HG02938 (cell line): Measurements from ENCODE around the gene SSTR3.

Source experiments
- ATAC-seq: cut with Tn5 transposase; IDR thresholded peaks from one replicate; pipeline ENCODE4 v1.9.1; 2021; ENCODE audit warnings: mild to moderate bottlenecking, moderate library complexity; ENCODE audit not compliant: unreplicated experiment

The SSTR3 gene

DNA sequence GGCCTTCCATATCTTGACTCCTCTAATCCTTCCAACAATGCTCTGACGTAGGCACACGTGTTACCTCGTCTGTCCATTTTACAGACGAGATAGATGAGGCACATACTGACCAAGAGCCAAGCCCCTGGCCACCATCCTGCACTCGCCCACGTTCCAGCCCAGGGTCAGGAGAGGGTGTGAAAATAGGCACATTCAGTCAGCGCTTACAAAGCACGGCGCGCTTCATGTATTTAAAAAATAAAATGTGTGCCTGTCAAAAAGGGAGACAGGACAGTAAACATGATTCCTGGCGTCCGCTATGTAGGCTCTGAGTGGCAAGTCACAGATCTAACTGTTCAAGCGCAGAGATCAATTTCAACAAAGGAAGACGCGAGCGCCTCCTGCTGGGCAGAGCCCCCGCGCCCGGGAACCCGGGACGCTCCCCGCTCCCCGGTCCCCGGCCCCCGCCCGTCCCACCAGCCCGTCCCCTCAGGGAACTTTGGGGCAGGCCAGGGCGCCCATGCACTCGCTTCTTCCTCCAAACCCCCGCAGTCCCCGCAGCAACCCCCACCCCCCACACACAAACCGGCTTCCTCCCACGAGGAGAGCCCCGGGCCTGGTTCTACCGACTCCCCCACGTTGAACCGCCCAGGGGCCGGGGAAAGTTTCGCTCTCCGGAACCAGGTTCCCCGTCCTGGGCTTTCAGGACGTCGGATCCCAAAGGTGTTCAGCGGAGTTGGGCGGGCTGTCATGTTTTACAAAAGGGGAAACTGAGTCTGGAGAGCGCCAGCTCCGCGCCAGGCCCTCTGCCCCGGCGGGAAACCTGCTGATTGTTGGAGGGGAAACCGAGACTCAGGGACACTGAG lies 13.8 kb downstream of the SSTR3 start:
- ATAC-seq, result no peak

GRCh38 chr22:37197451-37198257 lies 14.6 kb downstream of the SSTR3 start:
- no peak for ATAC-seq

GRCh38 chr22:37196539-37197450 lies 15.5 kb downstream of the SSTR3 start:
- ATAC-seq, result no peak

GRCh38 chr22:37195921-37196320 lies 16.4 kb downstream of the SSTR3 start:
- ATAC-seq, result no peak

DNA sequence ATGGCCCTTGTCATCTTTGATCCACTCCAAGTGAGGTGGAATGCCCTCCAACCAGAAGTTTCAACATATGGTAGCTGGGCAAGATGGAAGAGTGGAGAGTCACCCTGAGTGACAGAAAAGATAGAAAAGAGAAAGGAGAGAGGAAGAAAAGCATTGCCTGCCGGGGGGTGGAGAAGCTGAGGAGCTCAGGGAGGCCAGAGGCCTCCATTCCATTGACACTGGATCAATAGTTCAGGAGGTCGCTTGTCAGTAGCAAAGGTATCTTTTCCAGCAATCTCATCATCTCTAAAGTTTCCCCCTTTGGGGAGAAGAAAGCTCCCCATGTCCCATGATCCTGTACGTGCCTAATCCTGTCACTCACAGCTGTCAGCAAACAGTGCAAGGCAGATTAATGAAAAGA lies 17.5 kb downstream of the SSTR3 start:
- ATAC-seq, result no peak

- ATAC-seq, result no peak
These were observed 18.6 kb downstream of the SSTR3 start for GRCh38 chr22:37193629-37194191.

DNA sequence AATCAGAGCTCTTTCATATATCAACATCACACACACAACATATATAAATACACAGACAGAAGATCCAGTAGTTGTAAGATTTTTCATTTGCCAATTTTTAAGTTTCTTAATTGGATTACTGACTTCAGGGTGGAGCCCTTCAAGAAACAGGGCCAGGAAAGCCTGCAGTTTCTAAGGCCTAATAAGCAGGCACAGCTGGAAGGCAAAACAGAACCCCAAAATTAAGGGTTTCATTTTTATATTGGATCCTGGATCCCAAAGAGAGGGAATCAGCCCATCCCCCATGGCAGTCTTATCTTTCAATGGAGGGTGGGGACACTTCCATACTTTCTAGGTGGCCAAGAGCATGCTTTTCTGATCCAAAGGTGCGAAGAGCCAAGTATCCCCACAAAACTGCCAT lies 19.5 kb downstream of the SSTR3 start:
- no peak for ATAC-seq

GRCh38 chr22:37192204-37192603 lies 20.1 kb downstream of the SSTR3 start:
- no peak for ATAC-seq

DNA sequence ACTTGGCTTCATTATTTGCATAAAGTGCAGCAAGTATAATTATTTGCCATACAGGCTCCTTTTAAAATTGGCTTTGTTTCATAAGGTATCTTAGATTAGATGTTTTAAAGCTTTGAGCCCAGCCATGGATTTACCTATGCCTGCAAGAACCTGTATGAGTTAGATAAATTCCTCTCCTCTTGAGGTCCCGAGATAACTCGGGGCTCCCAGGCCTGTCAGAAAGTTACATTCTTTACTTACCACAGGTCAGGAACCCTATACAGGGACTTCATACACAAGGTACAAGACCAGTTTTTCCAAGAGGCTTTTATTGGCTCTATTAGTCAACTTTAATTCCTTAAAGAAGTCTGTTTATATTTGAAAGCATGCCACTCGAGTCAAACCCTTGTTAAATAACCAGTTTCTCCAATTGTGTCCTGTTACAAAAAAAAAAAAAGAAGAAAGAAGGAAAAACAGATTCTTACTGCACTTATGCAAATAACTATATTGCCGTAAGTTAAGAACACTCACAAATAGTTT lies 22.0 kb downstream of the SSTR3 start:
- ATAC-seq, result no peak

GRCh38 chr22:37188901-37189466 lies 23.3 kb downstream of the SSTR3 start:
- ATAC-seq, result no peak

- no peak for ATAC-seq
These were observed 24.2 kb downstream of the SSTR3 start, which contains the start of gene C1QTNF6 for GRCh38 chr22:37187891-37188761. C1QTNF6 (minus strand) TSS chr22:37188247; CDS start chr22:37188213, 34 bp downstream.

DNA sequence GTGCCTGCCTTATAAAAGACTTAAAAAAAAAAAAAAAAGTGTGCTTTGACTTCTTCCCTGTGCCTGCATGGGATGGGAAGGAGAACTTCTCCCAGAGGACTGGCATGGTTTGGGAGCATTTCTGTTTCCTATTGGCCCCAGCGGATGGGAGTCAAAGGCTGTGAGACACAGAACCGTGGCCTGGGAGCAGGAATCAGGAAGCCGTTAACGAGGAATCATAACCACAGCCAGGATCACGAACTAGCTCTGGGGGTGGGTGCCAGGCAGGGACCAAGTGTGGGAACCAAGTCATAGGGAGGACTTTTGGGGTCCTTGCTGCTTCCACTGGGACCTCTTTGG lies 24.8 kb downstream of the SSTR3 start:
- ATAC-seq, result no peak

- ATAC-seq, result no peak
These were observed 25.2 kb downstream of the SSTR3 start for GRCh38 chr22:37186997-37187522.

DNA sequence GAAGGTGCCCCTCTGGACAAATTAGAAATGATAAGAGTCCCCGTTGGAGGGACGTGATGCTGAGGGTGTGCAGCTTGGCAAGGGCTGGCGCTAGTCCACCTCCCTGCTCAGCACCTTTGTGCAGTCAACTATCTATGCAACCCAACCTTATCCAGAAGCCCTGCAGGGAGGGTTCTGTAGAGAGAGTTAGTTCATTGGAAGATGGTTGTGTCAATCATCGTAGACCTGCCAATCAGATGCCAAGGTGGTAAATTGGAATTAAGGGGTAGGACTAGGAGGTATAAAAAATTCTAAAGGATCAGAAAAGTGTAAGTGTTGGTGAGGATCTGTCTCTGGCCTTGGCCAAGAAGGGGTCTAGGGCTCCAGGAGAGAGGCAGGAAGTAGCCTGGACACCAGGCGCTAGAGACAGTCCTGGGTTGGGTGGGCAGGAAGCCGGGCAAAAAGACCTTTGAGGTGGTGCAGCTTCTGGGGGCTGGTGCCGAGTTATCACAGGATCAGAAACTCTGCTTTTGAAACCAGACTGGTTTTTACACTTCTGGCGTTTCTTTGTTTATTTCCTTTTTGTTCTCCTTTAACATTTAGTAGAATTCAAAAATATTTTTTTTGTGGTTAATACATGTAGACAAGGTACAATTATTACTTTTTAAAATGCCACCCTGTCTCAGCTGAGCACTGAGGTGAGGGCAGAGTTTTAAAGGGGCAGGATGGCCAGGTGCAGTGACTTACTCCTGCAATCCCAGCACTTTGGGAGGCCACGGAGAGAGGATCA lies 25.9 kb downstream of the SSTR3 start:
- no peak for ATAC-seq

GRCh38 chr22:37185646-37186227 lies 26.5 kb downstream of the SSTR3 start:
- no peak for ATAC-seq

DNA sequence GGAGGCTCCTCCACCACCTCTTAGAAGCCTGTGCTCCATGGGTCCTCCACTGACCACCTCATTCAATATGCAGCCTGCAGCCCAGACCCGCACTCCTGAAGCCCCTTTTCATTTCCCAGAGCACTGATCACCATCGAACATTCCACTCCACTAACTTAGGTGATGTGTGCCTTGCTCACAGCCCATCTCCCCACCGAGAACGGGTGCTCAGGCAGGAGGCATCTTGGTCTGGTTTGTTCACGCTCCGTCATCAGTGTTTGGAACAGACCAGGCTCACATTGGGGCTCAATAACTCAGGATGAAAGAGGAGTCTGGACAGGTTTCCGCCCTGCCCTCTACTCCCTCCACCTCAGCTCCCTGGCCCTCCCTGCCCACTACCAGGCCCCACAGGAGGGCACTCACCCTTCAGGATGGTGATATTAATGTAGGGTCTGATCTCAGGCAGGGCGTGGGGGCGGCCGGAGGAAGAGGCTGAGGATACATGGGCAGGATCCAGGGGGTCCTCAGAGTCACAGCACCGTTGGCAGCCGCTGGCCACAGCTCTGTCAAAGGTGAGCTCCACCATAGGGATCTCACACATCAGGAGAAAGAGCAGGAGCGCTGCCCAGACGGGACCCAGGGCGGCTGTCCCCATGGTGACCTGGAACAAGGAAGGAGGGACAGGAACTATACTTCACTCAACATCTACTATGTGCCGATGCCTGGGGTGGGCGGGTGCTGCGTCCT lies 27.3 kb downstream of the SSTR3 start:
- ATAC-seq, result no peak

DNA sequence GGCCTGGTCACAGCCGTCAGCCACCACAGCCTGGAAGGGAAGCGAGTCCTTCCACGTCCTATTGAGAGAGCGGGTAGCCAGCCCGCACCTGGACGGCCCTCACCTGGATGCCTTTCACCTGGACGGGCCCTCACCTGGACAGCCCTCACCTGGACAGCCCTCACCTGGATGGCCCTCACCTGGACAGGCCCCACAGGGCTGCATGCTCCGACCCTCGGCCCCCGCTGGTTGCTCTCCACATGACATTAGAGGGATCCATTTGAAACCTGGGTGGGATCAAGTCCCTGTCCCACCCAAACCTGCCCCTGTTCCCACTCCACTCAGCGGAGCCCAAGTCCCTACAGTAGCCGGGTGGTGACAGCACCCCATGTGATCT lies 27.9 kb downstream of the SSTR3 start:
- ATAC-seq, result no peak
